ENCODE data around the gene MAGEF1.

The MAGEF1 gene

GRCh38 chr3:184688251-184688881 is 23.5 kb downstream of the MAGEF1 start:
- peak; percentile 86 for DNase-seq (ENCODE audit: low read depth)

GRCh38 chr3:184687363-184688015 is 24.4 kb downstream of the MAGEF1 start:
- DNase-seq (ENCODE audit: low read depth), result no peak

GRCh38 chr3:184685646-184686045 is 26.2 kb downstream of the MAGEF1 start:
- no peak for DNase-seq (ENCODE audit: low read depth)

- no peak for DNase-seq (ENCODE audit: low read depth)
Observed at GRCh38 chr3:184685055-184685454, 26.8 kb downstream of the MAGEF1 start.

- DNase-seq (ENCODE audit: low read depth), result no peak
Observed at GRCh38 chr3:184683900-184684560, 27.8 kb downstream of the MAGEF1 start.

GRCh38 chr3:184683234-184683633 is 28.6 kb downstream of the MAGEF1 start:
- no peak for DNase-seq (ENCODE audit: low read depth)

GRCh38 chr3:184682671-184683070 is 29.2 kb downstream of the MAGEF1 start:
- DNase-seq (ENCODE audit: low read depth), result no peak

GRCh38 chr3:184680385-184681345 is 31.2 kb downstream of the MAGEF1 start:
- no peak for DNase-seq (ENCODE audit: low read depth)

GRCh38 chr3:184679056-184679816 is 32.6 kb downstream of the MAGEF1 start:
- DNase-seq (ENCODE audit: low read depth), result no peak

GRCh38 chr3:184678317-184679055 is 33.4 kb downstream of the MAGEF1 start:
- no peak for DNase-seq (ENCODE audit: low read depth)

- DNase-seq (ENCODE audit: low read depth), result no peak
Observed at GRCh38 chr3:184677344-184678316, 34.2 kb downstream of the MAGEF1 start.

- no peak for DNase-seq (ENCODE audit: low read depth)
Observed at GRCh38 chr3:184676927-184677326, 34.9 kb downstream of the MAGEF1 start.

- no peak for DNase-seq (ENCODE audit: low read depth)
Observed at GRCh38 chr3:184674626-184675025, 37.2 kb downstream of the MAGEF1 start.

- no peak for DNase-seq (ENCODE audit: low read depth)
Observed at GRCh38 chr3:184672977-184673870, 38.6 kb downstream of the MAGEF1 start.

- DNase-seq (ENCODE audit: low read depth), result no peak
Observed at GRCh38 chr3:184672335-184672734, 39.5 kb downstream of the MAGEF1 start.

GRCh38 chr3:184670091-184670602 is 41.7 kb downstream of the MAGEF1 start:
- DNase-seq (ENCODE audit: low read depth), result no peak

- no peak for DNase-seq (ENCODE audit: low read depth)
Observed at GRCh38 chr3:184669578-184669977, 42.3 kb downstream of the MAGEF1 start.

GRCh38 chr3:184666442-184666841 is 45.4 kb downstream of the MAGEF1 start:
- no peak for DNase-seq (ENCODE audit: low read depth)

Measured in GM04503 (cell line).